Left cardiac atrium (tissue), 4 donors: ENCODE data around the gene CRMP1. TPM values are rescaled to one million over a fixed set of nuclear protein-coding genes. Genes with fewer than 3 reads are reported as not detected.

Experiments used
- ATAC-seq, 2 donors: fragments of 200-7000 bp; cut with Tn5 transposase; one replicate each; pipeline ENCODE4 v1.9.1; 2020; ENCODE audit warnings: mild to moderate bottlenecking in 2 of 2, moderate library complexity in 2 of 2
- DNase-seq: peaks from one replicate; pipeline ENCODE4 v3.0.0-alpha.2; 2020
- intact Hi-C, 2 donors: fragments of 100-400 bp; cut with DNase I; formaldehyde crosslinking; loops; one replicate each; pipeline versions ENCODE4 v1.14.1 to v1.15.1; 2022 to 2023
- microRNA-seq, 2 donors: library from miRNA; unstranded; fragments of <30 nt; microRNA quantifications; one replicate each; pipeline ENCODE4 v1.2.0, GENCODE V29; 2020
- total RNA-seq, 2 donors: library from RNA; stranded (reverse); fragmentation: NEBNext Ultra II Directional; extraction: Animal tissue kit (Norgen Biotek cat#: 25700); gene quantifications; one replicate each; pipeline ENCODE4 v1.2.1, GENCODE V29; 2021
- donor health status: DM: no; HTN: yes; CAD: no.
- donor health status: DM: no; HTN: yes; CAD: no; lungs with severe emphysema.
- donor health status: DM: yes; HTN: yes; CAD: no.
- donor health status: Dilated cardiomyopathy.

The CRMP1 gene
- total RNA-seq, 2 donors from 2014 or later: 0.44 to 1.9 TPM

DNA sequence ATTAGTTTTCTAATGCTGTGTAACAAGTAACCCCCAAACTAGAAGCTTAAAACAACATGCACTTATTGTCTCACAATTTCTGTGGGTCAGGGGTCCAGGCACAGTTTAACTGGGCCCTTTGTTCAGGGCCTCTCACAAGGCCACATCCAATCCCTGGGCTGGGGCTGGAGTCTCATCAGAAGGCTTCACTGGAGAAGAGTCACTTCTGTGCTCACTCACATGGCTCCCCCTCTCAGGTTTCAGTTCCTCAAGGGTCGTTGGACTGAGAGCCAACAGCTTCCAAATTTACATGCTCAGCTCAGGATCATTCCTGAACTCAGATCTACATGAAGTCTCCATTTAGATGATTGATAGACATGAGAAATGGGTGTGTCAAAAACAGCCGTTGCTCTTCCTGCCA lies 104.7 kb downstream of the CRMP1 start:
- intact Hi-C loops: no loop called here
- DNase-seq: no peak
- no peak for ATAC-seq

DNA sequence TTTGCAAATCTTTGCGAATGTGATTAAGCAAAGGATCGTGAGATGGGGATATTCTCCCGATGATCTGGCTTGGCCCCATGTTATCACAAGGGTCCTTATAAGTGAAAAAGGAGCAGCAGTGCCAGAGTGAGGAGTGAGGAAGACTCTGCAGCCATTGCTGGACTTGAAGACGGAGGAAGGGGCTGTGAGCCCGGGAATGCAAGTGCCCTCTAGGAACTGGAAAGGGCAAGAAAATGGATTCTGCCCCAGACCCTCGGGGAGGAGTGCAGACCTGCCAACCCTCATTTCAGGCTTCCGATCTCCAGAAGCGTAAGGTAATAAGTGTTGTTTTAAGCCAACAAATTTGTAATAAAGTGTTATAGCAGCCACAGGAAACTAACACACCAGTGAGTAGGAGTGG lies 105.6 kb downstream of the CRMP1 start:
- ATAC-seq (no peak), DNase-seq (no peak)
- intact Hi-C loops: no loop called here

DNA sequence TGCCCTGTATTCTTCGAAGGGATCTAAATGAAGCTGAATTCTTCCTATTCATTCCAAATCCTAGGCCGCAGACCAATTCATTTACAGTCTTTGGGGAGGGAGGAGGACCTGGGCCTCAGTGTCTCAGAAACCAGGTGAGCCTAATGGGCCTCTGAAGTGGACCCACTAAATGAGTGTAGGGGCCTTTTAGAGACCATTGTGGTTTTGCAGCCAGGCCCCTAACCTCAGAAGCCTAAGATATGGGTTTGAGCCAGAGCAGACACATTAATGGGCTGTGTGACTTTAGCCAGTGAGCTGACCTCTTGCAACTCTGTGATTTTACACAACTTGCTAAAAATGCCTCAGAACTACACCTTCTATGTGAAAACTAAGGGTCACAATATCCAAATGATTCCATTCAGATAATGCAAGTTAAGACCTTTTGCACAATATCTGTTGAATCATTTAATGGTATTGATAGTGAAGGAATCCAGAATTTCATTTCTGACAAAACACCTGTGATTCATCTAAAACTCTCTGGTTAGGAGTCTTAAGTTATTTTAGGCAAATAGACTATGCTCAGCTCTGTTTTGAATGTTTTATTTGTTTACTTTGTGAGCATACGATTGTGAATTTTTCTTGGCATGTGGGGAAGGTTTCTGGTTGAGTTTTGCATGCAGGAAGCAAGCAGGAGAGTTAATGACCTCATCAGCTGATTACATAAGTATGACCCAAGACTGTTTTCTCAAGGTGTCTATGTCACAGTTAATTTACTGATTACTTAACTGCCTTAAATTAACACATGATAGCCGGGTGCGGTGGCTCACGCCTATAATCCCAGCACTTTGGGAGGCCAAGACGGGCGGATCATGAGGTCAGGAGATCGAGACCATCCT lies 106.8 kb downstream of the CRMP1 start:
- intact Hi-C loops: no loop called here
- no peak for DNase-seq
- ATAC-seq: peak in 1 of 2 donors; percentile 62

DNA sequence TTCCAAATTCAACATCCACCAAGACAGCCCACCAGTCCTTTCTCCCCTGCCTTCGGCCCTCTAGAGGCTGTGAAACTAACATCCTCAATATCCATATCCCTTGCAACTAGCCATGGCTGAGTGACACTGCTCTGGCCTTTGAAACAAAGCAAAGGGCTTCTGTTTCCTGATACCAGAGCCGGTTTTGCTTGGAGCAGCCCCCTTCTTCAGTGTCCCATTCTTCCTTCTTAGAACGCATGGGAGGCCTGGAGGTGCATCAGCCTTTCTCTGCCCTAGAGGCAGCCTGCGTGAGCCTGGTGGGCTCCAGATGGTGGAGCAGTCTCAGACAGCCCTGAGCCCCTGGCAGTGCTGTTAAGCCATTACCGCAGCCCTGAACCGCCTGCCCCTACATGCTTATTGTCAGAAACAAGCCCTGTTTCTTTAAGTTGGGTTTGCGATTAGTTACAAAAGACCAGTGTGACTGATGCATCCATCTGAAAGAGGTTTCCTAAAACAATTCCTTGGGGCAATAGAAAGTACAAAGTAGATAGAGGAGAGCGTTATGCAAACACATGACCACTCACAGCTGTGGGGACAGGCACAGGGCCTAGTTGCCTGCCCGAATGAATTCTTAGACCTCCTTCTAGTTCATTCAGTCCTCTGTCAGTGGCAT lies 107.8 kb downstream of the CRMP1 start:
- peak; percentile 36 to 48 for ATAC-seq
- intact Hi-C loops: no loop called here
- DNase-seq: no peak

DNA sequence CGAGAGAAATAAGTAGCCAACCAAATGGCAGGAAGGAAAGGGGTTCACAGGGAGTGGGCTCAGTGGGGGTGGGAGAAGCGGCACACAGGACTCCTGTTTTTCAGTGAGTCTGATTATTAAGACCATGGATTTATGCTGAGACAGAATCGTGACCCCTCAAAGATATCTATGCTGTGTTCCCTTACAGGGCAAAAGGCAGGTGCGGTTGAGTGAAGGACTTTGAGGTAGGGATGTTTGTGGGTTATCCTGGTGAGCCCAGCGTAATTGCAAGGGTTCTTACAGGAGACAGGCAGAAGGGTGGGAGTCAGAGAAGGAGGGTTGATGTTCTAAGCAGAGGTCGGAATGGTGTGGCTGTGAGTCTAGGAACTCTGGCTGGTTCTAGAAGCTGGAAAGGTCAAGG lies 108.9 kb downstream of the CRMP1 start:
- DNase-seq (no peak), ATAC-seq (no peak)
- intact Hi-C loops: no loop called here

DNA sequence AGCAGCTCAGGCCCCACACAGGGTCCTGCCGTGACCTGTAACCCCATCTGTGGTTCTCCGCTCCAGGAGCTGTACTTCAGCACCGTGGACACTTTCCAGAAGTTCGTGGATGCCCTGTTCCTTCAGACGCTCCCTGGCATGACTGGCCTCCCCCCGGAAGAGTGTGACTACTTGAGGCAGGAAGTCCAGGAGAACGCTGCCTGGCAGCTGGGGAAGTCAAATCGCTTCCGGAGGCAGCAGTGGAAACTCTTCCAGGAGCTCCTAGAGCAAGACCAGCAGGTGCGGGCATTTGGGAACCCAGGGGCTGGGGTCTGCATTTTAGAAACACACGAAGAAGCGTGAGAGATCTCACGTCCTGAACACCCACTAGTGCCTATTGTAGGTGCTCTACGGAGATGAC lies 109.4 kb downstream of the CRMP1 start:
- no peak for DNase-seq
- intact Hi-C loops: no loop called here
- no peak for ATAC-seq

DNA sequence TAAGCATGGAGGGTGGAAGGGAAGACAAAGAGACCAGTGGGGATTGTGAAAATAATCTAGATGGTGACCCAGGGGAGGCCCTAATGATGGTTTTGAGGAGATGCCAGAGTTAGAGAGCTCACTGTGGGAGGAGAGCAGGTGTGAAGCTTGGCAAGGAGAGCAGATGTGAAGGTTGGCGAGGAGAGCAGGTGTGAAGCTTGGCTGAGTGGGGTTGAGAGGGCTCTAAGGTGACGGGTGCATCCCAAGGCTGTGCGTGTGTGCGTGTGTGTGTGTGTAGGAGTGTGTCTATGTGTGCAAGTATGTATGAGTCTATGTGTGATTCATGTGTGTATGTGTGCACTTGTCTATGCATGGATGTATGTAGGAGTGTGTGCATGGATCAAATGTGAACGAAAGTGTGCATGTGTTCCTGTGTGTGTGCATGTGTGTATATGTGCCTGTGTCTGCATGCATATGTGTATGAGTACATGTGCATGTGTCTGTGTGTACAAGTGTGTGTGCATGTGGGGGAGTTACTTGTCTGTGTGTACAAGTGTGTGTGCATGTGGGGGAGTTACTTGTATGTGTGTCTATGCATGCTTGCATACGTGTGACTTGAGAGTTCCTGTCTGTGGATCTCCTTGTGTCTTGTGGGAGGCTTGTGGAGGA lies 109.9 kb downstream of the CRMP1 start:
- intact Hi-C loops: no loop called here
- DNase-seq (no peak), ATAC-seq (no peak)

DNA sequence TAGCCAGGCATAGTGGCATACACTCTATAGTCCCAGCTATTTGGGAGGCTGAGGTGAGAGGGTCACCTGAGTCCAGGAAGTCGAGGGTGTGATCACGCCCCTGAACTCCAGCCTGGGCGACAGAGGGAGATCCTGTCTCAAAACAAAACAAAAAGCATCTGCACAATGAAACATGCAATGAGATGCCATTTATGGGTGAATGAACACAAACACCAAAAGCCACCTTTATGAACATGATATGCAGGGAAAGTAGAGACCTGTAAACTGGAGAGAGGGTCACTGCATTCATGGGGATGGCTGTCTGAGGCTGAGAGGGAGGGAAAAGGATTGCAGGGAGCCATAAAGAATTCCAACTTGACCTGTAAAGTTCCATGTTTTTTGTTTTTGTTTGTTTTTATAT lies 111.2 kb downstream of the CRMP1 start:
- intact Hi-C loops: no loop called here
- ATAC-seq (no peak), DNase-seq (no peak)

DNA sequence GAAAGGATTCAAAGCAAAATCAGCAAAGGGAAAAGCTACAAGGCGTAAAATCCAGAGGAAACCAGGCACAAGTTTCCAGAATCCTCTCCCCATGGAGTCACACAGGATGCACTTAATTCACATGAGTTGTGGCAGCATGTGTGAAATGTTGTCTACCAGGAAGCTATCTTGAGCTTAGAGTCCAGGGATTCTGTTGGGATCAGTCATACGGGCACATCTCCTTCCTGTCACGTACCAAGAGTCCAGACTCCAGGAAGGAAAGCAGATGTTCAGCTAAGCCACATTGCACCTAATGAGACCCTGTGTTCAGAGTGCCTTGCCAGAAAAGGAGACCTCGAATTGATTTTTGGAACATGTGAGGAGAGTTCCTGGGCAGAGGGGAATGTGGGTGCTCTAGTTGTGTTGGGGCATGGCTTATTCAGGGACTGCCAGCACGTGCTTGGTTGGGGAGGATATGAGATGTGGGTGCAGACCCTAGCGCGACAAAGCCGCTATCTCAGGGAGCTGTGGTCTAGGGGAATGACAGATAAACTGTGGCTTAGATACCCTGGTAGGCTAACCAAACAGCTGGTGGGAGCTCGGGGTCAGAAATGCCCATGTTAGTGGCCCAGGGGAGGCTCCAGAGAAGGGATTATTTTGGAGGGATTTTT lies 111.9 kb downstream of the CRMP1 start:
- DNase-seq (no peak), ATAC-seq (no peak)
- intact Hi-C loops: no loop called here

DNA sequence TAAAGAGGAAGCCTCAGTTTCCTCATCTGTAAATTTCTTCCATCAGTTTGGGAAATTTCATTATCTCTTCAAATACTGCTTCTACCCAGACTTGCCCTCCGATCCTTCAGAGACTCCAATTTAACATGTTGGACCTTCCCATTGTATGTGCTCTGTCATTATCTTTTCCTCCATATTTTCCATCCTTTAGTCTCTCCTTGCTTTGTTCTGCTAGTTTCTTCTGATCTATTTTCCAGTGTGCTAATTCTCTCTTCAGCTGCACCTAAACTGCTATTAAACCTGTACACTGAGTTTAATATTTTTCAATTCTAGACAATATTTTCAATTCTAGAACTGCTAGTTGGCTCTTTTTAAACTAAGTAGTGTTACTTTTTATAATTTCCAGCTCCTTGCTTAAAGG lies 116.4 kb downstream of the CRMP1 start:
- DNase-seq (no peak), ATAC-seq (no peak)
- intact Hi-C loops: no loop called here

DNA sequence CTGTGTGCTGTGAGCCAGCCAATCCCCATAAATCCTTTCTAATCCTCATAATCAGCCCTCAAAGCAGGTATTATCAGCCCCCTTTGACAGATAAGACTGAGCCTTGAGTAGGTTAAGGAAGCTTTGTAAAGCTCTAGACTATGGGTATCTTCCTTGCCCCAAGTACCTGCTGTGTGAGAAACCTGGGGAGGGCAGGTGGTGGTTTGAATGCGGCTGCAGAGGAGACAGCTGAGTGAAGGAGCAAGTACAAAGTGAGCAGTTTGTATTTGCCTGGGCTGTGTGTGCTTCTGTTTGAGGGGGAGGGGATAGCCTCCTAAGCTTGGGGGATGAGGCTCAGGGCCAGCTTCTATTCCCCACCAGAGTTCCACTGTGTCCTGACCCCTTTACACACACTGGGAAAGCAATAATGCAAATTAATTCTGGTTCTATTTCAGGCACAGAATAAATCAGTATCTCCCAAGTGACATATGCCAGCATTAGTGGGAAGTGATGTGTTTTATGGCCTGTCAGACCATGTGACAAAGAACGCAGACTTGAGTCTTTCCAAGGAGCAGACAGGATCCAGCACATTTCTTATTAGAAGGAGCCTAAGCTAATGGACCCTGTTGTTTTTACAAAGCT lies 118.4 kb downstream of the CRMP1 start:
- intact Hi-C loops: no loop called here
- DNase-seq (no peak), ATAC-seq (no peak)

DNA sequence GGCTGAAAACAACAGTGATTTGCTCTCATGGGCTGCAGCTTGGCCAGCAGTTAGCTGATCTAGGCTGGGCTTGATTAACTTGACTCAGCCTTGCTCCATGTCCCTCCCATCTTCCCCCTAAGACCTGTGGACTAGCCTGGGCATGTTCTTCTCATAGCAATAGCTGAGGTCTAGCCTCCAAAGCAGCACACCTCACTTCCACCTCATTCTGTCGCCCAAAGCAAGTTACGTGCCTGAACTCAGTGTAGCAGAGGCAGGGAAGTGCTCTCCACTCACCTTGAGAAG lies 119.7 kb downstream of the CRMP1 start:
- no peak for DNase-seq
- ATAC-seq: no peak
- intact Hi-C loops: no loop called here

DNA sequence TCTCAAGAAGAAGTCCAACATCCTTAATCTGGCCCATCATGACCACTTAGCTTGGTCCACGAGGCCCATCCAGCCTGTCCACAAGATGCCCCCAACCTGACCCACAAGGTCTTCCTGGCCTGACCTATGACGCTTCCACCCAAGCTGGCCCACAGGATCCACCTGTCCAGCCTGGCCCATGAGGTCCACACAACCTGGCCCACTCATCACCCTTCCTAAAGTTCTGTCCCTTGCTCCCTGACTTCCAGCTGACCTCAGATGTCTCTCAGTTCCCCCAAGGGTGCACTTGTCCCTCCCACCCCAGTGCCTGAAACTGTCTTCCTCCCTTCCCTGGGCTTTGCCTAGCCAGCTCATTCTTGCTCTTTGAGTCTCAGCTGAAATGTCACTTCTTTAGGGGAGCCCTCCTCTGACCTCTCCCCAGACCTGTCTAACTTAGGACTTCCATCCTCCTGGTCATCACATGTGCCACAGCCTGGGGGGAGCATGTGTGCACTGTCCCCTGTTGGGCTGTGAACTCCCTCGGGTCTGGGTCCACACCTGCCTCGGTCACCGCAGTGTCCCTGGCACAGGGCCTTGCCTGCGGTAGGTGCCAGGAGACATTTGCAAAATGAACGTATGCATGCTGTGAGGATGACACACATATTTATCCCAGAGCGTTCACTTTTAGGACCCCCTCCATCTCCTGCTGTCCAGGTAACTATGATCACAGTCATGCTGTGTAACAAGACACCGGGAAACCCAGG lies 120.2 kb downstream of the CRMP1 start:
- no peak for DNase-seq
- ATAC-seq: no peak
- intact Hi-C loops: no loop called here

Small RNA genes within 50 kb of the gene (microRNA-seq; reads per million reads assigned to microRNA genes)
- 3.5 to 3.6 reads per million in 2 donors for gene MIR378D1

Other genes starting within 250 kb of the CRMP1 start
- 1 to 10 TPM; 2.8 to 2.9 TPM for gene EVC2, start 184.5 kb downstream of the CRMP1 start, total RNA-seq
- gene EVC, start 181.9 kb downstream of the CRMP1 start, total RNA-seq: 10 to 100 TPM; 10.0 to 11.3 TPM
- gene C4orf50, start 125.3 kb upstream of the CRMP1 start, total RNA-seq: under 1 TPM; 0.03 TPM